GM12878 (cell line): Measurements from ENCODE around the gene E2F2. TPM values are rescaled to one million over a fixed set of nuclear protein-coding genes. Genes with fewer than 3 reads are reported as not detected.
A peak's percentile ranks its signal among the peaks of the same experiment; 100 is the strongest.

ENCODE experiments used
- BHLHE40 ChIP-seq, 2 experiments: fragments of 450-650 bp in 1 of 2; IDR thresholded peaks; 2 replicates each; pipeline ENCODE4 v1.6.1; 2011 to 2017; ENCODE audit warnings: low read depth in 2 of 2, borderline replicate concordance in 1 of 2, improper control_type of control experiment in 1 of 2, low read length in 1 of 2, mild to moderate bottlenecking in 1 of 2
- CBFB ChIP-seq: IDR thresholded peaks from 2 replicates; pipeline ENCODE4 v1.6.1; 2016; ENCODE audit warnings: antibody characterized with exemption, low read depth
- CHD2 ChIP-seq: IDR thresholded peaks from 2 replicates; pipeline ENCODE4 v1.6.1; 2011; ENCODE audit warnings: low read depth, low read length, improper control_type of control experiment, borderline replicate concordance
- E4F1 ChIP-seq: fragments of 450-650 bp; IDR thresholded peaks from 2 replicates; pipeline ENCODE4 v1.6.1; 2018; ENCODE audit warnings: borderline replicate concordance, mild to moderate bottlenecking; ENCODE audit not compliant: partially characterized antibody
- EGR1 ChIP-seq, 2 experiments: IDR thresholded peaks; 1 replicate in 1 of 2; 2 replicates in 1 of 2; pipeline ENCODE4 v1.6.1; 2011 to 2012; ENCODE audit warnings: low read depth in 2 of 2, low read length in 2 of 2, borderline replicate concordance in 1 of 2, mild to moderate bottlenecking in 1 of 2, moderate library complexity in 1 of 2
- ELK1 ChIP-seq: IDR thresholded peaks from 2 replicates; pipeline ENCODE4 v1.6.1; 2012; ENCODE audit warnings: low read depth, low read length, improper control_type of control experiment
- GABPA ChIP-seq: IDR thresholded peaks from 2 replicates; pipeline ENCODE4 v1.6.1; 2014; ENCODE audit warnings: antibody characterized with exemption, low read depth, mild to moderate bottlenecking, inconsistent platforms
- GATAD2B ChIP-seq: fragments of 450-650 bp; conservative IDR thresholded peaks from 2 replicates; pipeline ENCODE4 v1.6.1; 2017; ENCODE audit warnings: low read depth, mild to moderate bottlenecking, moderate library complexity
- IKZF2 ChIP-seq, 2 experiments: fragments of 450-650 bp; IDR thresholded peaks; 2 replicates each; pipeline ENCODE4 v1.6.1; 2017; ENCODE audit warnings: mild to moderate bottlenecking in 2 of 2, moderate library complexity in 2 of 2
- IRF4 ChIP-seq: IDR thresholded peaks from 2 replicates; pipeline ENCODE4 v1.6.1; 2011; ENCODE audit warnings: low read depth, low read length
- JUND ChIP-seq: IDR thresholded peaks from 2 replicates; pipeline ENCODE4 v1.6.1; 2012; ENCODE audit warnings: low read depth, mild to moderate bottlenecking, low read length, improper control_type of control experiment, moderate library complexity
- LARP7 ChIP-seq: fragments of 450-650 bp; IDR thresholded peaks from 2 replicates; pipeline ENCODE4 v1.6.1; 2017; ENCODE audit warnings: mild to moderate bottlenecking
- NBN ChIP-seq: fragments of 450-650 bp; IDR thresholded peaks from 2 replicates; pipeline ENCODE4 v1.6.1; 2016
- NFYB ChIP-seq: IDR thresholded peaks from 2 replicates; pipeline ENCODE4 v1.6.1; 2011; ENCODE audit warnings: low read depth, mild to moderate bottlenecking, low read length, improper control_type of control experiment, moderate library complexity; ENCODE audit not compliant: insufficient read depth
- NRF1 ChIP-seq: conservative IDR thresholded peaks from 2 replicates; pipeline ENCODE4 v1.6.1; 2011; ENCODE audit warnings: mild to moderate bottlenecking, low read depth, low read length, improper control_type of control experiment
- POLR2AphosphoS5 ChIP-seq: IDR thresholded peaks from 2 replicates; pipeline ENCODE4 v1.6.1; 2011; ENCODE audit warnings: mild to moderate bottlenecking, low read length, inconsistent platforms
- RBBP5 ChIP-seq: fragments of 200-600 bp; sonication (generic); conservative IDR thresholded peaks from 2 replicates; pipeline ENCODE4 v1.6.1; 2016
- SMARCA5 ChIP-seq: fragments of 450-650 bp; IDR thresholded peaks from 2 replicates; pipeline ENCODE4 v1.6.1; 2017; ENCODE audit warnings: mild to moderate bottlenecking
- SPI1 ChIP-seq: IDR thresholded peaks from 2 replicates; pipeline ENCODE4 v1.6.1; 2011; ENCODE audit warnings: low read depth, mild to moderate bottlenecking, low read length, moderate library complexity, borderline replicate concordance; ENCODE audit not compliant: insufficient read depth
- SREBF2 ChIP-seq: IDR thresholded peaks from 2 replicates; pipeline ENCODE4 v1.6.1; 2012; ENCODE audit warnings: mild to moderate bottlenecking, low read length
- STAT1 ChIP-seq: fragments of 450-650 bp; conservative IDR thresholded peaks from 2 replicates; pipeline ENCODE4 v1.6.1; 2014; ENCODE audit warnings: antibody characterized with exemption, mild to moderate bottlenecking
- TBL1XR1 ChIP-seq: IDR thresholded peaks from 2 replicates; pipeline ENCODE4 v1.6.1; 2012; ENCODE audit warnings: low read depth, low read length, improper control_type of control experiment
- WRNIP1 ChIP-seq: IDR thresholded peaks from 2 replicates; pipeline ENCODE4 v1.6.1; 2011; ENCODE audit warnings: low read depth, low read length, improper control_type of control experiment, borderline replicate concordance
- YY1 ChIP-seq: IDR thresholded peaks from 2 replicates; pipeline ENCODE4 v1.6.1; 2011; ENCODE audit warnings: low read depth, mild to moderate bottlenecking, low read length
- ZNF217 ChIP-seq: fragments of 450-650 bp; IDR thresholded peaks from 2 replicates; pipeline ENCODE4 v1.6.1; 2017; ENCODE audit warnings: antibody characterized with exemption, mild to moderate bottlenecking
- ZNF24 ChIP-seq: fragments of 450-650 bp; IDR thresholded peaks from 2 replicates; pipeline ENCODE4 v1.6.1; 2017; ENCODE audit warnings: antibody characterized with exemption, mild to moderate bottlenecking
- polyA plus RNA-seq, 11 experiments: library from polyadenylated mRNA; depleted of rRNA in 4 of 11; unstranded in 6 of 11; stranded (reverse) in 5 of 11; fragments of >200 nt; fragmentation: Nextera tagmentation in 4 of 11; fragmentation: Illumina TruSeq in 1 of 11; extraction: Ambion mirVana in 4 of 11; extraction: Trizol in 1 of 11; gene quantifications; 1 replicate in 1 of 11; 2 replicates in 10 of 11; pipeline versions ENCODE4 v1.2.1 to v1.2.3, GENCODE V29; 2011 to 2016; ENCODE audit warnings: inconsistent platforms in 2 of 11, missing spikeins in 2 of 11, low read depth in 1 of 11
- total RNA-seq, 4 experiments: library from RNA; depleted of rRNA in 3 of 4; stranded (reverse); fragments of >200 nt in 3 of 4; fragmentation: Illumina TruSeq in 1 of 4; extraction: Trizol in 1 of 4; gene quantifications; 2 replicates each; pipeline versions ENCODE4 v1.2.1 to v1.2.3, GENCODE V29; 2013 to 2021
- TF ChIP-seq, protein P1 (sequence below): fragments of 150-350 bp; IDR thresholded peaks from 2 replicates; pipeline ENCODE4 v1.6.1; 2014; ENCODE audit warnings: mild to moderate bottlenecking, low read depth, low read length

The E2F2 gene
- total and polyA plus RNA-seq, 10 of the 15 experiments (the other 5 are each of a cell fraction or from before 2014, with no cell fraction given): 3.8 to 27.2 (median 14.6) TPM

GRCh38 chr1:23577056-23578004 lies 46.3 kb upstream of the E2F2 start (continued):
- peak; percentile 98 for TF ChIP-seq TBL1XR1
- 0 out of 2 replicates have a peak, but pooled peaks have one; percentile 26 for TF ChIP-seq GABPA
- peak; percentile 95 for TF ChIP-seq SPI1
- TF ChIP-seq ELK1: no peak
- peak; percentile 97 for TF ChIP-seq NBN
- TF ChIP-seq RBBP5: no peak; the same call in 1 of the 2 replicates
- no peak for TF ChIP-seq LARP7
- TF ChIP-seq GATAD2B: 0 out of 2 replicates have a peak, but pooled peaks have one; percentile 13
- peak in 1 of 2 experiments; percentile 70; a peak in 1 of 3 replicates for TF ChIP-seq EGR1 (IDR thresholded peaks at IDR 0.05; ENCODE audit: borderline replicate concordance in 1 of 2, low read depth in 2 of 2, low read length in 2 of 2)
- TF ChIP-seq STAT1: no peak
- TF ChIP-seq CHD2: peak; percentile 74; the same call in 1 of the 2 replicates
- TF ChIP-seq CBFB: peak; percentile 81
- TF ChIP-seq SREBF2: no peak
- TF ChIP-seq IRF4: peak; percentile 84
- TF ChIP-seq ZNF217: peak; percentile 49; the same call in 1 of the 2 replicates
- TF ChIP-seq YY1: peak; percentile 58; the same call in 1 of the 2 replicates
- TF ChIP-seq IKZF2 (IDR thresholded peaks at IDR 0.05): peak; percentile 95
- no peak for TF ChIP-seq SMARCA5
- no peak for TF ChIP-seq E4F1
- TF ChIP-seq NFYB: no peak
- no peak for TF ChIP-seq WRNIP1
- TF ChIP-seq, protein P1, sequence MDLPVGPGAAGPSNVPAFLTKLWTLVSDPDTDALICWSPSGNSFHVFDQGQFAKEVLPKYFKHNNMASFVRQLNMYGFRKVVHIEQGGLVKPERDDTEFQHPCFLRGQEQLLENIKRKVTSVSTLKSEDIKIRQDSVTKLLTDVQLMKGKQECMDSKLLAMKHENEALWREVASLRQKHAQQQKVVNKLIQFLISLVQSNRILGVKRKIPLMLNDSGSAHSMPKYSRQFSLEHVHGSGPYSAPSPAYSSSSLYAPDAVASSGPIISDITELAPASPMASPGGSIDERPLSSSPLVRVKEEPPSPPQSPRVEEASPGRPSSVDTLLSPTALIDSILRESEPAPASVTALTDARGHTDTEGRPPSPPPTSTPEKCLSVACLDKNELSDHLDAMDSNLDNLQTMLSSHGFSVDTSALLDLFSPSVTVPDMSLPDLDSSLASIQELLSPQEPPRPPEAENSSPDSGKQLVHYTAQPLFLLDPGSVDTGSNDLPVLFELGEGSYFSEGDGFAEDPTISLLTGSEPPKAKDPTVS: no peak
- TF ChIP-seq NRF1: no peak
- peak; percentile 68 for TF ChIP-seq POLR2AphosphoS5
- TF ChIP-seq JUND: no peak
- peak; percentile 51 to 63; a peak in 3 of 4 replicates for TF ChIP-seq BHLHE40 (IDR thresholded peaks at IDR 0.05; ENCODE audit: borderline replicate concordance in 1 of 2, low read depth in 2 of 2, low read length in 1 of 2)
- TF ChIP-seq ZNF24: no peak
